Right ventricle myocardium inferior (tissue), 1 donor: ENCODE results near the gene UNC5A. TPM values are rescaled to one million over a fixed set of nuclear protein-coding genes. Genes with fewer than 3 reads are reported as not detected.

Experiments used
- ATAC-seq: fragments of 200-7000 bp; cut with Tn5 transposase; one replicate; pipeline ENCODE4 v1.9.1; 2020; ENCODE audit warnings: mild to moderate bottlenecking, moderate library complexity
- DNase-seq: peaks from one replicate; pipeline ENCODE4 v3.0.0; 2021; ENCODE audit errors: missing footprints
- intact Hi-C: fragments of 100-400 bp; cut with DNase I; formaldehyde crosslinking; loops from one replicate; pipeline ENCODE4 v1.11.0; 2022
- total RNA-seq: library from RNA; stranded (reverse); fragmentation: NEBNext Ultra II Directional; extraction: Animal tissue kit (Norgen Biotek cat#: 25700); gene quantifications from one replicate; pipeline ENCODE4 v1.2.1, GENCODE V29; 2021
- donor health status: DM: no; HTN: yes; CAD: no; lungs with severe emphysema.

The UNC5A gene
- total RNA-seq, 1 donor from 2014 or later: 0.08 TPM

- ATAC-seq (no peak), DNase-seq (no peak)
- intact Hi-C loops: no loop called here
Observed at GRCh38 chr5:176830422-176830994, 20.1 kb downstream of the UNC5A start.

- intact Hi-C loops: no loop called here
- DNase-seq: peak; percentile 45
- ATAC-seq: no peak
Observed at GRCh38 chr5:176830995-176831423, 20.6 kb downstream of the UNC5A start.

- DNase-seq (peak; percentile 9), ATAC-seq (no peak)
- intact Hi-C loops: no loop called here
Observed at GRCh38 chr5:176831425-176831824, 21.1 kb downstream of the UNC5A start.

GRCh38 chr5:176832162-176832561 is 21.8 kb downstream of the UNC5A start:
- DNase-seq: no peak
- ATAC-seq: no peak
- intact Hi-C loops: no loop called here

- intact Hi-C loops: no loop called here
- ATAC-seq: no peak
- no peak for DNase-seq
Observed at GRCh38 chr5:176833286-176833685, 22.9 kb downstream of the UNC5A start.

GRCh38 chr5:176835918-176836317 is 25.6 kb downstream of the UNC5A start:
- intact Hi-C loops: no loop called here
- DNase-seq: no peak
- ATAC-seq: no peak

GRCh38 chr5:176836811-176837706 is 26.7 kb downstream of the UNC5A start:
- intact Hi-C loops: no loop called here
- ATAC-seq: no peak
- peak; percentile 41 for DNase-seq

- ATAC-seq: peak; percentile 92
- intact Hi-C loops: no loop called here
- DNase-seq: peak; percentile 91
Observed at GRCh38 chr5:176837707-176838115, 27.4 kb downstream of the UNC5A start.

- peak; percentile 22 for DNase-seq
- no peak for ATAC-seq
- intact Hi-C loops: no loop called here
Observed at GRCh38 chr5:176843673-176844072, 33.3 kb downstream of the UNC5A start.

- intact Hi-C loops: no loop called here
- ATAC-seq (no peak), DNase-seq (peak; percentile 4)
Observed at GRCh38 chr5:176844281-176844680, 33.9 kb downstream of the UNC5A start.

- no peak for ATAC-seq
- intact Hi-C loops: no loop called here
- peak; percentile 60 for DNase-seq
Observed at GRCh38 chr5:176844706-176845391, 34.5 kb downstream of the UNC5A start.

- DNase-seq: peak; percentile 6
- intact Hi-C loops: no loop called here
- ATAC-seq: no peak
Observed at GRCh38 chr5:176845392-176845713, 35.0 kb downstream of the UNC5A start.

- DNase-seq (peak; percentile 17), ATAC-seq (no peak)
- intact Hi-C loops: no loop called here
Observed at GRCh38 chr5:176846335-176847140, 36.2 kb downstream of the UNC5A start.

- ATAC-seq: no peak
- intact Hi-C loops: no loop called here
- DNase-seq: peak; percentile 9
Observed at GRCh38 chr5:176847148-176847547, 36.8 kb downstream of the UNC5A start.

GRCh38 chr5:176847726-176848290 is 37.4 kb downstream of the UNC5A start:
- no peak for DNase-seq
- intact Hi-C loops: no loop called here
- no peak for ATAC-seq

GRCh38 chr5:176848651-176849050 is 38.3 kb downstream of the UNC5A start:
- DNase-seq (no peak), ATAC-seq (no peak)
- intact Hi-C loops: no loop called here

- no peak for DNase-seq
- ATAC-seq: no peak
- intact Hi-C loops: no loop called here
Observed at GRCh38 chr5:176849611-176850227, 39.4 kb downstream of the UNC5A start.
